ENCODE results near the gene AADACL4.

DNA sequence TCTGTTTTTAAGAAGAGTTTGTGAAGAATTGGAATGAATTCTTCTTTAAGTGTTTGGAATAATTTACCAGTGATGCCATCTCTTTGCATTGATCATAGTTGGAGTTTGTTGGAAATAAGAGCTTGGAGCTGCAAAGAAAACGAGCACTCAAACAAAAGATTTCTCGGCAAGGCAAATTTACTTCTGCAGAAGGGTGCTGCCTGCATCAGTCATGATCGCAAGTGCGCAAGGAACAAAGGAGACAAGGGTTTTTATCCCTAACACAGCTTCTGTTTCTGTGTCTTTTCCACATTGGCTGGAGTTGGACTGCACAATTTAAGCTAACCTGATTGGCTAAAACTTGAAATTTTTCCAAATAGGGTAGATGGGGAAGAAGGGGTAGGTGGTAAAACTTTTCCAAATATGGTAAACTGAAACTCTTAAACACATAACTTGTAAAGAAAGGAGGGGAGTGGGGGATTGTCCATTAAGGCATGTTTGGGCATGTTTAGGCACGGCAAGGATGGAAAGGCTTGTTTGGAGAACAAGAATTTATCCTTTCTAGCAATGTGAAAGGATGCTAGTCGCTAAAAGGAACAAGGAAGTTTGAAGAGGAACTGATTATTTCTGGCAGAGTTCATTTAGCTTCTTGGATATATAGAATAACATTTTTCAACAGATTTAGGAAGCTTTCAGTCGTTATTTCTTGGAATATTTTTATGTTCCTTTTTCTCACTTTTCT, 3.5 kb upstream of the AADACL4 start:
- TF ChIP-seq POLR2AphosphoS5 (IDR thresholded peaks at IDR 0.05; ENCODE audit: low read depth, low read length) (no peak), POLR2A (IDR thresholded peaks at IDR 0.05; ENCODE audit: low read depth, low read length) (no peak), TAF1 (IDR thresholded peaks at IDR 0.05; ENCODE audit: borderline replicate concordance, low read depth, low read length) (no peak)

All from GM12892 (cell line).